Ascending aorta (tissue), 2 donors: ENCODE measurements around the gene ADGRB3. TPM values are rescaled to one million over a fixed set of nuclear protein-coding genes. Genes with fewer than 3 reads are reported as not detected.

ENCODE experiments used
- DNase-seq, 2 donors: peaks; one replicate each; pipeline ENCODE4 v3.0.0-alpha.2; 2019; ENCODE audit warnings: low spot score in 2 of 2
- H3K27ac ChIP-seq, 2 donors: fragments of 200-600 bp; sonication (generic); one replicate each; pipeline ENCODE4 v1.5.1; 2016 to 2017; ENCODE audit warnings: mild to moderate bottlenecking in 1 of 2
- H3K27me3 ChIP-seq: fragments of 200-600 bp; sonication (generic); one replicate; pipeline ENCODE4 v1.5.1; 2017
- H3K36me3 ChIP-seq, 2 donors: fragments of 200-600 bp; sonication (generic); one replicate each; pipeline ENCODE4 v1.5.1; 2016
- H3K4me1 ChIP-seq, 2 donors: fragments of 200-600 bp; sonication (generic); one replicate each; pipeline ENCODE4 v1.5.1; 2016 to 2017; ENCODE audit warnings: mild to moderate bottlenecking in 1 of 2
- H3K4me3 ChIP-seq, 2 donors: fragments of 200-600 bp; sonication (generic); one replicate each; pipeline ENCODE4 v1.5.1; 2016 to 2017; ENCODE audit warnings: mild to moderate bottlenecking in 1 of 2
- H3K9me3 ChIP-seq, 2 donors: fragments of 200-600 bp; sonication (generic); one replicate each; pipeline ENCODE4 v1.5.1; 2016
- intact Hi-C: fragments of 100-400 bp; cut with DNase I; formaldehyde crosslinking; loops from one replicate; pipeline ENCODE4 v1.15.1; 2023
- total RNA-seq: library from RNA; depleted of rRNA; stranded (reverse); fragments of >200 nt; gene quantifications from one replicate; pipeline ENCODE4 v1.1.0, GENCODE V29; 2016
- TF ChIP-seq, protein P1 (sequence below), 3 experiments: fragments of 200-600 bp in 2 of 3; fragments of 450-650 bp in 1 of 3; sonication (generic) in 2 of 3; IDR thresholded peaks; one replicate each; pipeline ENCODE4 v1.5.1; 2016 to 2019; ENCODE audit warnings: antibody characterized with exemption in 3 of 3, mild to moderate bottlenecking in 1 of 3, moderate library complexity in 1 of 3

Gene ADGRB3
- total RNA-seq, 1 donor from 2014 or later: 4.4 TPM

DNA sequence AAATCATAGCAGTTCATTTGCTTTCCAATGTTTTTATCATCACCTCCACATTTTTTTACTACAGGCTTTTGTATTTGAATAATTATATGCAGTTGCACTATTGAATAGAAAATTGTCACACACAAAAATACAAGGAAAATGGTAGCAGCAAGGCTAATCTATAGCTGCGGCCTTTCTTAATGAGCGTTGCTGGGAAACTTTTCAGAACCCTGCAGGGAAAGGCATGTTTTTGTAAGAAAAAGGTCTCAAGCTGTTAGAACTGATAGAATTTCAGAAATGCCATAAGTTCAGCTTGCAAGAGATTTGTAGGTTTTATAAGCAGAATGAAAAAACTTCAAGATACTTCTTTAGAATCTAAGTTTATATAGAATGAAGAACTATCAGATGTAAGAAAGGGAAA is 625.9 kb downstream of the ADGRB3 start:
- H3K9me3 ChIP-seq: no peaks in the 10 kb centered on the region
- no peaks in the 10 kb centered on the region for H3K27me3 ChIP-seq
- no peak overlapping the region for H3K4me3 ChIP-seq
- DNase-seq: no peak
- TF ChIP-seq, protein P1, sequence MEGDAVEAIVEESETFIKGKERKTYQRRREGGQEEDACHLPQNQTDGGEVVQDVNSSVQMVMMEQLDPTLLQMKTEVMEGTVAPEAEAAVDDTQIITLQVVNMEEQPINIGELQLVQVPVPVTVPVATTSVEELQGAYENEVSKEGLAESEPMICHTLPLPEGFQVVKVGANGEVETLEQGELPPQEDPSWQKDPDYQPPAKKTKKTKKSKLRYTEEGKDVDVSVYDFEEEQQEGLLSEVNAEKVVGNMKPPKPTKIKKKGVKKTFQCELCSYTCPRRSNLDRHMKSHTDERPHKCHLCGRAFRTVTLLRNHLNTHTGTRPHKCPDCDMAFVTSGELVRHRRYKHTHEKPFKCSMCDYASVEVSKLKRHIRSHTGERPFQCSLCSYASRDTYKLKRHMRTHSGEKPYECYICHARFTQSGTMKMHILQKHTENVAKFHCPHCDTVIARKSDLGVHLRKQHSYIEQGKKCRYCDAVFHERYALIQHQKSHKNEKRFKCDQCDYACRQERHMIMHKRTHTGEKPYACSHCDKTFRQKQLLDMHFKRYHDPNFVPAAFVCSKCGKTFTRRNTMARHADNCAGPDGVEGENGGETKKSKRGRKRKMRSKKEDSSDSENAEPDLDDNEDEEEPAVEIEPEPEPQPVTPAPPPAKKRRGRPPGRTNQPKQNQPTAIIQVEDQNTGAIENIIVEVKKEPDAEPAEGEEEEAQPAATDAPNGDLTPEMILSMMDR (IDR thresholded peaks at IDR 0.05): no peak
- no peak overlapping the region for H3K27ac ChIP-seq
- no peaks in the 10 kb centered on the region for H3K4me1 ChIP-seq
- no peaks in the 10 kb centered on the region for H3K36me3 ChIP-seq
- intact Hi-C loops: no loop called here

GRCh38 chr6:69263297-69263696 is 628.2 kb downstream of the ADGRB3 start:
- no peaks in the 10 kb centered on the region for H3K4me1 ChIP-seq
- DNase-seq: no peak
- no peaks in the 10 kb centered on the region for H3K9me3 ChIP-seq
- intact Hi-C loops: no loop called here
- no peak overlapping the region for H3K27ac ChIP-seq
- H3K4me3 ChIP-seq: no peak overlapping the region
- TF ChIP-seq, protein P1 (IDR thresholded peaks at IDR 0.05): no peak
- H3K36me3 ChIP-seq: no peaks in the 10 kb centered on the region
- no peaks in the 10 kb centered on the region for H3K27me3 ChIP-seq

DNA sequence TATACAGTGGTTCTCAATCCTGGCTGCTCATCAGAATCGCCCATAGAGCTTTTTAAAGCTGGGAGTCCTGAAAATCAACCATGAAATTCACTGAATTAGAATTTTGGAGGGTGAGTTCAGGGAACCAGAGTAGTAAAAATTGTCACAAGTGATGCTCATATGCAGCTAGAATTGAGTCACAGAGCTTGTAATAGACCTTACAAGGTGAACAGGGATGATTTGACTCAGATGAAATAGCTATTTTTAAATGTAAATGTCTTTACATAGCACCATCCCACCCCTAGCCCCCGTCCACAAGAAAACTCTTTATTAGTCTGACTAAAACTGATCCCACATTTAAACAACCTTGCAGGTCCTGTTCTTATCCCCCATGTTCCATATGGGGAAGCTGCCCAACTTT is 630.0 kb downstream of the ADGRB3 start:
- no peak for DNase-seq
- Histone ChIP-seq H3K9me3 (no peaks in the 10 kb centered on the region), H3K36me3 (no peaks in the 10 kb centered on the region), H3K27me3 (no peaks in the 10 kb centered on the region), H3K4me3 (no peak overlapping the region), H3K27ac (no peak overlapping the region), H3K4me1 (no peaks in the 10 kb centered on the region)
- intact Hi-C loops: no loop called here
- TF ChIP-seq, protein P1 (IDR thresholded peaks at IDR 0.05): no peak

- no peaks in the 10 kb centered on the region for H3K4me1 ChIP-seq
- no peak for DNase-seq
- no peaks in the 10 kb centered on the region for H3K36me3 ChIP-seq
- H3K4me3 ChIP-seq: no peak overlapping the region
- no peaks in the 10 kb centered on the region for H3K27me3 ChIP-seq
- TF ChIP-seq, protein P1 (IDR thresholded peaks at IDR 0.05): no peak
- H3K9me3 ChIP-seq: no peaks in the 10 kb centered on the region
- no peak overlapping the region for H3K27ac ChIP-seq
- intact Hi-C loops: no loop called here
Measured at GRCh38 chr6:69265706-69266105, 630.6 kb downstream of the ADGRB3 start.

DNA sequence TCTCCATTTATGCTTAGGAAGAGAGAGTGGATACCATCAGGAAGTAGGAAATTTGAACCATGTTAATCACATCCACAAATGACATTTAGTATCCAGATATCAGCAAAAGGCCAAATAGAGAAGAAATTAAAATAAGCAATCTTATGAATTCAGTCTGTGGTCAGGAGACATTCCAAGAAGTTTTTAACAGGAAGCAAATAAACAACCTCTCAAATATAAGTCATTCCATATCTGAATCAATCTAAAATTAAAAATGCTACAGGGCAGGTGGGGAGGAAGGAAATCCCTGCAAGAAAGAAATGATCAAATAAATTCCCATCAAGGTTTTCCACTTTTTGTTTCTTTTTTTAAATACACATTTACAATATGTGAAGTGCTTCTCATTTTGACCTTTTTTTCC is 641.1 kb downstream of the ADGRB3 start:
- no peaks in the 10 kb centered on the region for H3K4me1 ChIP-seq
- TF ChIP-seq, protein P1 (IDR thresholded peaks at IDR 0.05): no peak
- H3K9me3 ChIP-seq: no peaks in the 10 kb centered on the region
- no peak for DNase-seq
- H3K27me3 ChIP-seq: no peaks in the 10 kb centered on the region
- no peak overlapping the region for H3K4me3 ChIP-seq
- H3K27ac ChIP-seq: no peak overlapping the region
- H3K36me3 ChIP-seq: no peaks in the 10 kb centered on the region
- intact Hi-C loops: no loop called here

GRCh38 chr6:69279805-69280204 is 644.7 kb downstream of the ADGRB3 start:
- Histone ChIP-seq H3K4me3 (no peak overlapping the region), H3K36me3 (no peaks in the 10 kb centered on the region), H3K27ac (no peak overlapping the region), H3K4me1 (no peaks in the 10 kb centered on the region), H3K27me3 (no peaks in the 10 kb centered on the region), H3K9me3 (no peaks in the 10 kb centered on the region)
- no peak for DNase-seq
- intact Hi-C loops: no loop called here
- TF ChIP-seq, protein P1 (IDR thresholded peaks at IDR 0.05): no peak
